SK-N-SH treated with all-trans-retinoic acid at 6 μM for 48 hours (cell line): Measurements from ENCODE around the gene HTR1A.

Experiments used
- ATAC-seq: fragments of 200-7000 bp; cut with Tn5 transposase; 3 replicates; pipeline ENCODE4 v1.9.1; 2020; ENCODE audit warnings: mild to moderate bottlenecking, moderate library complexity
- ARNTL ChIP-seq: fragments of 450-650 bp; formaldehyde crosslinking; IDR thresholded peaks from 2 replicates; pipeline ENCODE4 v1.5.0; 2020; ENCODE audit warnings: low read depth, mild to moderate bottlenecking, moderate library complexity, borderline replicate concordance
- BACH2 ChIP-seq: fragments of 250-450 bp; sonication (Bioruptor Pico); IDR thresholded peaks from 2 replicates; pipeline ENCODE4 v1.9.0; 2021; ENCODE audit warnings: mild to moderate bottlenecking, borderline replicate concordance
- CSDC2 ChIP-seq: fragments of 250-450 bp; sonication (Bioruptor Pico); IDR thresholded peaks from 2 replicates; pipeline ENCODE4 v1.5.0; 2020; ENCODE audit warnings: mild to moderate bottlenecking, moderate library complexity
- ESRRG ChIP-seq: fragments of 250-450 bp; sonication (Bioruptor Pico); IDR thresholded peaks from 2 replicates; pipeline ENCODE4 v1.6.1; 2021; ENCODE audit warnings: mild to moderate bottlenecking
- GLIS3 ChIP-seq: fragments of 250-450 bp; sonication (Bioruptor Pico); IDR thresholded peaks from 2 replicates; pipeline ENCODE4 v1.5.0; 2020; ENCODE audit warnings: mild to moderate bottlenecking, moderate library complexity
- PPARA ChIP-seq: fragments of 250-450 bp; sonication (Bioruptor Pico); IDR thresholded peaks from 2 replicates; pipeline ENCODE4 v1.5.0; 2020; ENCODE audit warnings: mild to moderate bottlenecking, borderline replicate concordance
- RARB ChIP-seq: fragments of 250-450 bp; sonication (Bioruptor Pico); IDR thresholded peaks from 2 replicates; pipeline ENCODE4 v1.8.0; 2021; ENCODE audit warnings: mild to moderate bottlenecking, moderate library complexity
- TCF4 ChIP-seq: fragments of 250-450 bp; sonication (Bioruptor Pico); IDR thresholded peaks from 2 replicates; pipeline ENCODE4 v1.8.0; 2021; ENCODE audit warnings: mild to moderate bottlenecking, moderate library complexity, borderline replicate concordance
- ZC3H10 ChIP-seq: fragments of 250-450 bp; sonication (Bioruptor Pico); IDR thresholded peaks from 2 replicates; pipeline ENCODE4 v1.5.1; 2021; ENCODE audit warnings: mild to moderate bottlenecking, moderate library complexity
- ZFP3 ChIP-seq: fragments of 250-450 bp; sonication (Bioruptor Pico); IDR thresholded peaks from 2 replicates; pipeline ENCODE4 v1.5.0; 2020; ENCODE audit warnings: mild to moderate bottlenecking, moderate library complexity
- ZFP30 ChIP-seq: fragments of 450-650 bp; formaldehyde crosslinking; IDR thresholded peaks from 2 replicates; pipeline ENCODE4 v1.5.0; 2022; ENCODE audit warnings: mild to moderate bottlenecking, moderate library complexity
- ZNF565 ChIP-seq: fragments of 450-650 bp; formaldehyde crosslinking; conservative IDR thresholded peaks from 2 replicates; pipeline ENCODE4 v1.5.0; 2020; ENCODE audit warnings: low read depth, mild to moderate bottlenecking, moderate library complexity
- ZNF70 ChIP-seq: fragments of 450-650 bp; formaldehyde crosslinking; IDR thresholded peaks from 2 replicates; pipeline ENCODE4 v1.5.0; 2020; ENCODE audit warnings: mild to moderate bottlenecking, moderate library complexity
- TF ChIP-seq, protein P1 (sequence below): fragments of 250-450 bp; sonication (Bioruptor Pico); IDR thresholded peaks from 2 replicates; pipeline ENCODE4 v1.5.0; 2020; ENCODE audit warnings: mild to moderate bottlenecking, moderate library complexity
- TF ChIP-seq, protein P2 (sequence below): fragments of 250-450 bp; sonication (Bioruptor Pico); IDR thresholded peaks from 2 replicates; pipeline ENCODE4 v1.5.1; 2021; ENCODE audit warnings: mild to moderate bottlenecking, moderate library complexity
- TF ChIP-seq, protein P3 (sequence below): fragments of 250-450 bp; sonication (Bioruptor Pico); IDR thresholded peaks from 2 replicates; pipeline ENCODE4 v1.5.1; 2020; ENCODE audit warnings: low read depth, mild to moderate bottlenecking, moderate library complexity
- TF ChIP-seq, protein P4 (sequence below): fragments of 250-450 bp; sonication (Bioruptor Pico); IDR thresholded peaks from 2 replicates; pipeline ENCODE4 v1.8.0; 2021; ENCODE audit warnings: low read depth, mild to moderate bottlenecking, moderate library complexity, borderline replicate concordance

HTR1A gene

DNA sequence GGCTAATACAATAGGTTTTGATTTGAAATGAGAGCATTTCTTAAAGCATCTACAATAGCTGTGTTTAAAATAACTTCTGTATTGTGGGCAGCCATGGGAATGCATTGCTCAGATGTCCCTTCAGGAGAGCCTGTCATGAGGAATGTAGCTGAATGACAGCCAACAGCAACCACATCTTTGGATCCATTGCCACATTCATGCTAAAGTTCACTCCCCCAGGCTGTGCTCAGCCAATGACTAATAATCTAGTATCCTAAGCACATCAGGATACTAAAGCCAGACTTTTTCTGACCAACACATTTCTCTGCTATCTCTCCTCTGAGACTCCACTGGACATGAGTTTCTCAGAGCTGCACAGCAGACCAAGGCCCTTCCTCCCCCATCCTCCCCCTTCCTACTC is 45.5 kb downstream of the HTR1A start (continued):
- TF ChIP-seq, protein P1, sequence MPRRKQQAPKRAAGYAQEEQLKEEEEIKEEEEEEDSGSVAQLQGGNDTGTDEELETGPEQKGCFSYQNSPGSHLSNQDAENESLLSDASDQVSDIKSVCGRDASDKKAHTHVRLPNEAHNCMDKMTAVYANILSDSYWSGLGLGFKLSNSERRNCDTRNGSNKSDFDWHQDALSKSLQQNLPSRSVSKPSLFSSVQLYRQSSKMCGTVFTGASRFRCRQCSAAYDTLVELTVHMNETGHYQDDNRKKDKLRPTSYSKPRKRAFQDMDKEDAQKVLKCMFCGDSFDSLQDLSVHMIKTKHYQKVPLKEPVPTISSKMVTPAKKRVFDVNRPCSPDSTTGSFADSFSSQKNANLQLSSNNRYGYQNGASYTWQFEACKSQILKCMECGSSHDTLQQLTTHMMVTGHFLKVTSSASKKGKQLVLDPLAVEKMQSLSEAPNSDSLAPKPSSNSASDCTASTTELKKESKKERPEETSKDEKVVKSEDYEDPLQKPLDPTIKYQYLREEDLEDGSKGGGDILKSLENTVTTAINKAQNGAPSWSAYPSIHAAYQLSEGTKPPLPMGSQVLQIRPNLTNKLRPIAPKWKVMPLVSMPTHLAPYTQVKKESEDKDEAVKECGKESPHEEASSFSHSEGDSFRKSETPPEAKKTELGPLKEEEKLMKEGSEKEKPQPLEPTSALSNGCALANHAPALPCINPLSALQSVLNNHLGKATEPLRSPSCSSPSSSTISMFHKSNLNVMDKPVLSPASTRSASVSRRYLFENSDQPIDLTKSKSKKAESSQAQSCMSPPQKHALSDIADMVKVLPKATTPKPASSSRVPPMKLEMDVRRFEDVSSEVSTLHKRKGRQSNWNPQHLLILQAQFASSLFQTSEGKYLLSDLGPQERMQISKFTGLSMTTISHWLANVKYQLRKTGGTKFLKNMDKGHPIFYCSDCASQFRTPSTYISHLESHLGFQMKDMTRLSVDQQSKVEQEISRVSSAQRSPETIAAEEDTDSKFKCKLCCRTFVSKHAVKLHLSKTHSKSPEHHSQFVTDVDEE (CRISPR knock-in tag): no peak
- no peak for TF ChIP-seq ZC3H10 (CRISPR knock-in tag)
- TF ChIP-seq, all 23 proteins: peak for 0

DNA sequence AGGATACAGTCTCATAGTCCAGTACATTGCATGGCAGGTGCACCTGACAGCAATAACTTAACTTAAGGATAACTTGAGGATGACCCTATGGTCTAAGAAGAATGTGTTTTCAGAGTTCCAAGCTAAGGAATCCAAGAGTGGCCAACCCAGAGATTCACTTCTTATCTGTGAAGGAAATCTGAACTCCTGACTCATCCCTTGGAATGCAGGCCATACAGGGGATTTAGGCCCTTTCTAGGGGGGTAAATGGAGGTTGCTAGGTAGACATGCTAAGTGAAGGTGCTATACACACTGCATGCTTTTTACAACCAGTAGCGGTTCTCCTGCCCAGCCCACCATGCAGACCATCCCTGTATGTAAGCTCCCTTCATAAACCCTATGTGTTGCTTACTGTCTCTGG is 50.4 kb downstream of the HTR1A start:
- no peak for TF ChIP-seq CSDC2 (CRISPR knock-in tag)
- TF ChIP-seq PPARA (CRISPR knock-in tag): no peak
- no peak for TF ChIP-seq RARB (CRISPR knock-in tag)
- TF ChIP-seq BACH2 (CRISPR knock-in tag): no peak
- TF ChIP-seq ZFP3: no peak
- no peak for TF ChIP-seq ZNF565 (CRISPR knock-in tag)
- no peak for TF ChIP-seq TCF4 (CRISPR knock-in tag)
- no peak for TF ChIP-seq ZFP30 (CRISPR knock-in tag)
- no peak for TF ChIP-seq ARNTL (CRISPR knock-in tag)
- no peak for TF ChIP-seq ZNF70
- TF ChIP-seq, protein P1 (CRISPR knock-in tag): no peak
- TF ChIP-seq ZC3H10 (CRISPR knock-in tag): no peak
- TF ChIP-seq, protein P2, sequence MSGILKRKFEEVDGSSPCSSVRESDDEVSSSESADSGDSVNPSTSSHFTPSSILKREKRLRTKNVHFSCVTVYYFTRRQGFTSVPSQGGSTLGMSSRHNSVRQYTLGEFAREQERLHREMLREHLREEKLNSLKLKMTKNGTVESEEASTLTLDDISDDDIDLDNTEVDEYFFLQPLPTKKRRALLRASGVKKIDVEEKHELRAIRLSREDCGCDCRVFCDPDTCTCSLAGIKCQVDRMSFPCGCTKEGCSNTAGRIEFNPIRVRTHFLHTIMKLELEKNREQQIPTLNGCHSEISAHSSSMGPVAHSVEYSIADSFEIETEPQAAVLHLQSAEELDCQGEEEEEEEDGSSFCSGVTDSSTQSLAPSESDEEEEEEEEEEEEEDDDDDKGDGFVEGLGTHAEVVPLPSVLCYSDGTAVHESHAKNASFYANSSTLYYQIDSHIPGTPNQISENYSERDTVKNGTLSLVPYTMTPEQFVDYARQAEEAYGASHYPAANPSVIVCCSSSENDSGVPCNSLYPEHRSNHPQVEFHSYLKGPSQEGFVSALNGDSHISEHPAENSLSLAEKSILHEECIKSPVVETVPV (CRISPR knock-in tag): no peak
- TF ChIP-seq ESRRG (CRISPR knock-in tag): no peak
- TF ChIP-seq, protein P3, sequence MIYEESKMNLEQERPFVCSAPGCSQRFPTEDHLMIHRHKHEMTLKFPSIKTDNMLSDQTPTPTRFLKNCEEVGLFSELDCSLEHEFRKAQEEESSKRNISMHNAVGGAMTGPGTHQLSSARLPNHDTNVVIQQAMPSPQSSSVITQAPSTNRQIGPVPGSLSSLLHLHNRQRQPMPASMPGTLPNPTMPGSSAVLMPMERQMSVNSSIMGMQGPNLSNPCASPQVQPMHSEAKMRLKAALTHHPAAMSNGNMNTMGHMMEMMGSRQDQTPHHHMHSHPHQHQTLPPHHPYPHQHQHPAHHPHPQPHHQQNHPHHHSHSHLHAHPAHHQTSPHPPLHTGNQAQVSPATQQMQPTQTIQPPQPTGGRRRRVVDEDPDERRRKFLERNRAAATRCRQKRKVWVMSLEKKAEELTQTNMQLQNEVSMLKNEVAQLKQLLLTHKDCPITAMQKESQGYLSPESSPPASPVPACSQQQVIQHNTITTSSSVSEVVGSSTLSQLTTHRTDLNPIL (CRISPR knock-in tag): no peak
- TF ChIP-seq GLIS3 (CRISPR knock-in tag): no peak
- TF ChIP-seq, protein P4, sequence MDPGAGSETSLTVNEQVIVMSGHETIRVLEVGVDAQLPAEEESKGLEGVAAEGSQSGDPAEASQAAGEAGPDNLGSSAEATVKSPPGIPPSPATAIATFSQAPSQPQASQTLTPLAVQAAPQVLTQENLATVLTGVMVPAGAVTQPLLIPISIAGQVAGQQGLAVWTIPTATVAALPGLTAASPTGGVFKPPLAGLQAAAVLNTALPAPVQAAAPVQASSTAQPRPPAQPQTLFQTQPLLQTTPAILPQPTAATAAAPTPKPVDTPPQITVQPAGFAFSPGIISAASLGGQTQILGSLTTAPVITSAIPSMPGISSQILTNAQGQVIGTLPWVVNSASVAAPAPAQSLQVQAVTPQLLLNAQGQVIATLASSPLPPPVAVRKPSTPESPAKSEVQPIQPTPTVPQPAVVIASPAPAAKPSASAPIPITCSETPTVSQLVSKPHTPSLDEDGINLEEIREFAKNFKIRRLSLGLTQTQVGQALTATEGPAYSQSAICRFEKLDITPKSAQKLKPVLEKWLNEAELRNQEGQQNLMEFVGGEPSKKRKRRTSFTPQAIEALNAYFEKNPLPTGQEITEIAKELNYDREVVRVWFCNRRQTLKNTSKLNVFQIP (CRISPR knock-in tag): no peak
- ATAC-seq: no peak
